Measurements from ENCODE around the gene PHF21B.

PHF21B gene

GRCh38 chr22:44999231-44999630 lies 10.6 kb downstream of the PHF21B start:
- TF ChIP-seq CTCF (IDR thresholded peaks at IDR 0.05; ENCODE audit: low read depth, low read length, missing control alignments) = no peak
- DNase-seq (ENCODE audit: low read depth) = no peak
- H3K4me3 ChIP-seq (ENCODE audit: low read depth, low read length) = no peak overlapping the region

- DNase-seq (ENCODE audit: low read depth) = no peak
- no peak for TF ChIP-seq CTCF (IDR thresholded peaks at IDR 0.05; ENCODE audit: low read depth, low read length, missing control alignments)
- no peak overlapping the region for H3K4me3 ChIP-seq (ENCODE audit: low read depth, low read length)
Observed at GRCh38 chr22:44998296-44998695, 11.5 kb downstream of the PHF21B start.

- no peak for DNase-seq (ENCODE audit: low read depth)
Observed at GRCh38 chr22:44997060-44997459, 12.7 kb downstream of the PHF21B start.

GRCh38 chr22:44996648-44997047 lies 13.2 kb downstream of the PHF21B start:
- TF ChIP-seq CTCF (IDR thresholded peaks at IDR 0.05; ENCODE audit: low read depth, low read length, missing control alignments) = no peak
- no peak for DNase-seq (ENCODE audit: low read depth)
- H3K4me3 ChIP-seq (ENCODE audit: low read depth, low read length) = no peak overlapping the region

More at GRCh38 chr22:44997060-44997459, 12.7 kb downstream of the PHF21B start:
- TF ChIP-seq CTCF (IDR thresholded peaks at IDR 0.05; ENCODE audit: low read depth, low read length, missing control alignments) = no peak
- H3K4me3 ChIP-seq (ENCODE audit: low read depth, low read length) = no peak overlapping the region

GRCh38 chr22:44996120-44996519 lies 13.7 kb downstream of the PHF21B start:
- no peak for TF ChIP-seq CTCF (IDR thresholded peaks at IDR 0.05; ENCODE audit: low read depth, low read length, missing control alignments)
- no peak for DNase-seq (ENCODE audit: low read depth)
- no peak overlapping the region for H3K4me3 ChIP-seq (ENCODE audit: low read depth, low read length)

GRCh38 chr22:44995715-44996114 lies 14.1 kb downstream of the PHF21B start:
- DNase-seq (ENCODE audit: low read depth) = no peak
- no peak for TF ChIP-seq CTCF (IDR thresholded peaks at IDR 0.05; ENCODE audit: low read depth, low read length, missing control alignments)
- H3K4me3 ChIP-seq (ENCODE audit: low read depth, low read length) = no peak overlapping the region

DNA sequence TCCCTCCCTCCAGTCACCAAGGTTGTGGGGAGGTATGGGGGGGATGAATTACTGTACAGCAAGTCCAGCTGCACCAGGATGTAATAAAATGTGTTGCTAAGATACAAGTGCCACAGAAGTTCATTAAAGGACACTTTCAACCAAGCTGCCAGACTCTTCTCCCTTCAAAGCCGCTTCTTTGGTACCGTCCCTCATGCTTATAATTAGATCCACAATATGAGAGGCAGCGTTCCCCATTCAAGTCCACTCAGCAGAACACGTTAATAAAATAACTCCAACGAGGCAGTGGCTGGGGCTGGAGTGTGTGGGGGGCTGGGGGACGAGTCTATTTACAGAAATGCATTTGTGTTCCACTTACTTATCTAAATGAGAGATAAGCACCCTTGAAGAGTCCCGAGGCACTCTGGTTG lies 14.7 kb downstream of the PHF21B start:
- no peak for TF ChIP-seq CTCF (IDR thresholded peaks at IDR 0.05; ENCODE audit: low read depth, low read length, missing control alignments)
- H3K4me3 ChIP-seq (ENCODE audit: low read depth, low read length) = no peak overlapping the region
- no peak for DNase-seq (ENCODE audit: low read depth)
